Neural crest cell (in vitro differentiated cells): Measurements from ENCODE around the gene SLC46A3. TPM values are rescaled to one million over a fixed set of nuclear protein-coding genes. Genes with fewer than 3 reads are reported as not detected.
"Not testable (repeated sequence)": the region's sequence is repeated elsewhere in the genome, so short reads cannot be mapped to it uniquely, and the experiment has no call there.

Experiments used
- DNase-seq: peaks from one replicate; pipeline ENCODE4 v3.0.0; 2021; ENCODE audit warnings: low read depth, mixed read lengths, low spot score
- H3K27ac Mint-ChIP-seq: one replicate; pipeline ENCODE4 v1.8.0; 2021; ENCODE audit warnings: mild to moderate bottlenecking, mixed read lengths; ENCODE audit not compliant: unreplicated experiment
- H3K27me3 Mint-ChIP-seq: 2 replicates; pipeline ENCODE4 v1.8.0; 2021; ENCODE audit warnings: low read depth, mild to moderate bottlenecking, mixed read lengths
- H3K36me3 Mint-ChIP-seq: 2 replicates; pipeline ENCODE4 v1.8.0; 2021; ENCODE audit warnings: low read depth, mild to moderate bottlenecking, mixed read lengths
- H3K4me1 Mint-ChIP-seq: 2 replicates; pipeline ENCODE4 v1.8.0; 2021; ENCODE audit warnings: mixed read lengths
- H3K4me3 Mint-ChIP-seq: one replicate; pipeline ENCODE4 v1.8.0; 2021; ENCODE audit warnings: mild to moderate bottlenecking, mixed read lengths
- H3K9me3 Mint-ChIP-seq: 2 replicates; pipeline ENCODE4 v1.8.0; 2021; ENCODE audit warnings: mixed read lengths
- CTCF ChIP-seq: fragments of 200-600 bp; sonication (generic); conservative IDR thresholded peaks from 2 replicates; pipeline ENCODE4 v1.5.0; 2021; ENCODE audit warnings: antibody characterized with exemption, mild to moderate bottlenecking
- total RNA-seq: library from RNA; stranded (reverse); gene quantifications from 2 replicates; pipeline ENCODE4 v1.2.1, GENCODE V29; 2021

SLC46A3 gene
- total RNA-seq, 1 donor from 2014 or later = 0.75 TPM

DNA sequence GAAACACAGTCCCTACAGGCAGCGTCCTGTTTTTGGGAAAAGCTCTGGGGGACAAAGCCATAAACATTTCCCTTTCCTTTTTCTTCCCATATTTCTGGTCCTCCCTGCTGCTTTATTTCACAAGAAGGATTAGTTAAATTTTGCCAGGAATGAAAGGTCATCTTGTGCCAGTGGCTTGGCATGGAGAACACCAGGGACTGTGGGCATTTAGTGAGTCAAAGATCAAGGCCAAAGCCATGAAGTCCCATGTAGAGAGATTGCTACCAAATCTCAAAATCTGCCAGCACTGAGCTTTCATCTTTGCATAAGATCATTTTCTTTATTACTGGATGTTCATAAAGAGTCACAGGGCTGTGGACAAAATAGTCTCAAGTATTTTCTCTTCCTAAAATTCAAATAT, 29.1 kb upstream of the SLC46A3 start:
- no peaks in the 10 kb centered on the region for H3K27me3 Mint-ChIP-seq
- no peak overlapping the region for H3K27ac Mint-ChIP-seq
- no peak overlapping the region for H3K4me3 Mint-ChIP-seq
- no peak for TF ChIP-seq CTCF
- no peak for DNase-seq
- no peaks in the 10 kb centered on the region for H3K36me3 Mint-ChIP-seq
- H3K9me3 Mint-ChIP-seq = no peaks in the 10 kb centered on the region
- H3K4me1 Mint-ChIP-seq = no peaks in the 10 kb centered on the region

DNA sequence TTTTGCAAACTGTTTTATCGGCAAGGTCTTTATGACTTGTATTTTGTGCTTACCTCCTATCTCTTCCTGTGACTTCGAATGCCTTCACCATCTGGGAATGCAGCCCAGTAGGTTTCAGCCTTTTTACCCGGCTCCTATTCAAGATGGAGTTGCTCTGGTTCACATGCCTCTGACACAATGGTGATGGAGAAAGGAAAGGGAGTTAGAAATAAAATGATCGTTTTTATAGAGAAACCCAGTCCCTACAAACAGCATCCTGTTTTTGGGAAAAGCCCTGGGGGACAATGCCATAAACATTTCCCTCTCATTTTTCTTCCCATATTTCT, 27.5 kb upstream of the SLC46A3 start:
- H3K9me3 Mint-ChIP-seq = no peaks in the 10 kb centered on the region
- H3K4me1 Mint-ChIP-seq = no peaks in the 10 kb centered on the region
- H3K27me3 Mint-ChIP-seq = no peaks in the 10 kb centered on the region
- H3K27ac Mint-ChIP-seq = no peak overlapping the region
- no peak overlapping the region for H3K4me3 Mint-ChIP-seq
- no peak for TF ChIP-seq CTCF
- DNase-seq = no peak
- H3K36me3 Mint-ChIP-seq = no peaks in the 10 kb centered on the region

GRCh38 chr13:28744656-28745055, 25.9 kb upstream of the SLC46A3 start:
- TF ChIP-seq CTCF = no peak
- H3K27me3 Mint-ChIP-seq = no peaks in the 10 kb centered on the region
- DNase-seq = no peak
- no peak overlapping the region for H3K27ac Mint-ChIP-seq
- no peaks in the 10 kb centered on the region for H3K36me3 Mint-ChIP-seq
- H3K9me3 Mint-ChIP-seq = no peaks in the 10 kb centered on the region
- H3K4me3 Mint-ChIP-seq = no peak overlapping the region
- no peaks in the 10 kb centered on the region for H3K4me1 Mint-ChIP-seq

GRCh38 chr13:28744091-28744536, 25.3 kb upstream of the SLC46A3 start:
- no peaks in the 10 kb centered on the region for H3K27me3 Mint-ChIP-seq
- H3K9me3 Mint-ChIP-seq = no peaks in the 10 kb centered on the region
- DNase-seq = no peak
- H3K4me1 Mint-ChIP-seq = no peaks in the 10 kb centered on the region
- H3K36me3 Mint-ChIP-seq = no peaks in the 10 kb centered on the region
- H3K27ac Mint-ChIP-seq = no peak overlapping the region
- TF ChIP-seq CTCF = no peak
- no peak overlapping the region for H3K4me3 Mint-ChIP-seq

DNA sequence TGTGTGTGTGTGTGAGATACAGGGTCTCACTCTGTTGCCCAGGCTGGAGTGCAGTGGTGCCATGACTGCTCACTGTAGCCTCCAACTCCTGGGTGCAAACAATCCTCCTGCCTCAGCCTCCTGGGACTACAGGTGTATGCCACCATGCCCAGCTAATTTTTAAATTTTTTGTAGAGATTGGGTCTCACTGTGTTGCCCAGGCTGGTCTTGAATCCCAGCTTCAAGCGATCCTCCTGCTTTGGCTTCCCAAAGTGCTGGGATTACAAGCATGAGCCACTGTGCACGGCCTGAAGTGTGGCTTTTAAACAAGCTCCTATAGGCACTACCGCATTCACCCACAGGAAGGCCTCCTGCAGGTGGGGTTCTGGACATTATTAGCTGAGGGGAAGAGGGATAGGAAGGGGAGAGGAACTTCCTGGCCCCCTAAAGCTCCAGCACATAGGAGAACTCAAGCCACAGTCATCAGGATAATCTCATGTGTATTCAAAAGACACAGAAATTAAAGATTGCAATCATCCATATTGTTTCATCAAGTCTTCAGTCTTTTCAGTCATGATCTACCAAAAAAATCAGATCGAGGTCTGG, 24.8 kb upstream of the SLC46A3 start:
- H3K27ac Mint-ChIP-seq = no peak overlapping the region
- no peak for DNase-seq
- no peak for TF ChIP-seq CTCF
- no peaks in the 10 kb centered on the region for H3K4me1 Mint-ChIP-seq
- no peaks in the 10 kb centered on the region for H3K36me3 Mint-ChIP-seq
- no peaks in the 10 kb centered on the region for H3K9me3 Mint-ChIP-seq
- no peak overlapping the region for H3K4me3 Mint-ChIP-seq
- no peaks in the 10 kb centered on the region for H3K27me3 Mint-ChIP-seq

- Mint-ChIP-seq H3K27ac (no peak overlapping the region), H3K27me3 (no peaks in the 10 kb centered on the region), H3K4me1 (no peaks in the 10 kb centered on the region), H3K9me3 (no peaks in the 10 kb centered on the region), H3K4me3 (no peak overlapping the region), H3K36me3 (no peaks in the 10 kb centered on the region)
- DNase-seq = no peak
- no peak for TF ChIP-seq CTCF
Measured at GRCh38 chr13:28743020-28743419, 24.2 kb upstream of the SLC46A3 start.

- H3K4me1 Mint-ChIP-seq, H3K36me3 Mint-ChIP-seq, DNase-seq, H3K27me3 Mint-ChIP-seq, H3K9me3 Mint-ChIP-seq, H3K4me3 Mint-ChIP-seq, H3K27ac Mint-ChIP-seq: not testable (repeated sequence)
Measured at GRCh38 chr13:28742445-28742844, 23.7 kb upstream of the SLC46A3 start.
